Superior temporal gyrus (tissue), 1 donor: ENCODE data around the gene TMEM259.

Source experiments
- DNase-seq: peaks from one replicate; pipeline ENCODE4 v3.0.0-alpha.2; 2016; ENCODE audit errors: extremely low spot score

The TMEM259 gene

DNA sequence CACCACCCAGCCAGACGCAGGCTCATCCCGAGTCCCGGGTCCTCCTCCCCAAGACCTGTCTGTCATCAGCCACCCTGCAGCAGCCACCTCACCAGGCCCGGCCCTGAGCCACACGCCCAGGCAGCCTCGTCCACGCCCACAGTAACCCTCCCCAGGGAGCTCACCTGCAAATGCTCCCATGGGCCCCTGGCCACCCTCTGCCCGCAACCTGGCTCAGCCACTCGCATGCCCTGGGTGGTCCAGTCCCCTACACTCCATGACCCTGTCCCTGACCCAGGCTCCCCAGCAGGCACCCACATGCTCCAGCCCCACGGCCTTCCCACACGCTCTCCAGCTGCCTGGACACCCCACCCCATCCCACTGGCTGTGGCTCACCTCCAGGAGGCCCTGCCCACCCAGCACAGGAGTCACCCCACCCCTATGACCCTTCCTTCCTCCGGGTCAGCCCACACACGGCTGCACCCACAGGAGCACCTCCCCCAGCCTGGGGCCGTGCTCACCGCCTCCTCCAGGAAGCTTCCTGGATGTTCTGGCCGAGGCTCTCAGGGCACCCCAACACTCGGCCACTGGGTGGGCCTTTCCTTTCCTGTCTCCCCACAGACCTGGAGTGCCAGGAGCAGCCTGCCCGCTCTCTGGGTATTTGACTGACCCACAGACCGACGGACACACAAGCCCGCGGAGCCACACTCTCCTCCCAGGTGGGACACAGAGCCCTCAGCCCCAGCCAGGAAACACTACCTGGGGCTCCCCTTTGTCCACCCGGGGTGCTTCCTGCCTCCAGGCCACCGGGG is 3.6 kb downstream of the TMEM259 start:
- DNase-seq: no peak

DNA sequence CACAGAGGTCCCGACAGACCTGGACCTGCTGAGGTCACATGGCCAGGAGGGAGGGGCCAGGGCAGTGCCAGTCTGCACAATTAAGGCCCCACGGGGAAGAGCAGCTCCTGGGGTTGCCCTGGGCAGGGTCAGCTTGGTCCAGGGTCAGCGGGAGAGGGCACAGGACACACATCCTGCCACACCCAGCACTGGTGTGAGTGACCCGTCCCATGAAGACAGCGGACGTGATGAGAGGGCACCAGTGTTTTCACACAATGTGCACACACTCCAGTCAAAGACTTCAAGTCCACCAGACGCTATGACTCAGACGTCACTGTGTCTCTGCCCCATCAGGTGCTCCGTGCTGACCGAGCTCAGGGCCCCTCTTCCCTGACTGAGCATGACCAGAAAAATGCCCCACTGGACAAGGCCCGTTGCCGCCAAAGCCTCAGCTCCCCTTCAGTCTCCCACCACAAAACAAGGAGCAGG is 4.2 kb downstream of the TMEM259 start:
- no peak for DNase-seq

DNA sequence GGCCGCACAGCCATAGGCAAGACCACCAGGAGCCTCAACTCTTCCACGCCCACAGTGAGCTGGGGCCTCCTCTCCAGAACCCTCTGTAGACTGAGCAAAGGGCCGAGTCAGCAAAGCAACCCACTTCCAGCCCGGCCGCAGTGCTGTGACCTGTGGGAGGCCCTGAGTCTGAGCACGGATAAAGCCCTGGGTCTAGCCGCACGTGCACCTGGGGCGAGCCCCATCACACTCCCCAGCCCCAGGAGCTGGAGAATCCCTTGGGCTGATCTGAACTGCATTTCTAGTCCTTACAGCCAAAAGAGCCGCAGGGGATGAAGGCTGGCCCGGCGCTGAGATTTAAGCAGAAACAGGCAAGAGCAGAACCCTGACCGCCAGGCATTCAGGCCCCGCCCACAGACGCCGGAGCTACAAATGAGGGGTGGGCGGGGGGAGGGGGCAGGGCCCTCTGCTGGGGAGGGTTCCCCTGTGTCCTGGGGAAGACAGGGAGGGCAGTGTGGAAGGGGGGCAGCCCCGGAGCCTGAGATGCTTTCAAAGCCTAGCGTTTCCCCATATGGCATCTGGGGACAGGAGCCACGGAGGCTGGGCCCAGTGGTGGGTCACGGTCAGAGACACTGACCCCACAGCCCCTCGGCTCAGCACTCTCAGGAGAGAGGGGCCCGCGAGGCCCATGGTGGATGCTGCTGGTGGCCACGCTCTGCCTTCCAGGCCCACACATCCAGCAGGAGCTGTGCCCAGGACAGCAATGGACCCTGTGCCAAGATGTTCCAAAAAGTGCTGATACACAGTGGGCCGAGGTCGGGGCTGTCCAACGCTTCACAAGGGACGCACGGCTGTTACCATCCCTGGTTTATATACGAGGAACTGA is 4.9 kb downstream of the TMEM259 start:
- DNase-seq: no peak

DNA sequence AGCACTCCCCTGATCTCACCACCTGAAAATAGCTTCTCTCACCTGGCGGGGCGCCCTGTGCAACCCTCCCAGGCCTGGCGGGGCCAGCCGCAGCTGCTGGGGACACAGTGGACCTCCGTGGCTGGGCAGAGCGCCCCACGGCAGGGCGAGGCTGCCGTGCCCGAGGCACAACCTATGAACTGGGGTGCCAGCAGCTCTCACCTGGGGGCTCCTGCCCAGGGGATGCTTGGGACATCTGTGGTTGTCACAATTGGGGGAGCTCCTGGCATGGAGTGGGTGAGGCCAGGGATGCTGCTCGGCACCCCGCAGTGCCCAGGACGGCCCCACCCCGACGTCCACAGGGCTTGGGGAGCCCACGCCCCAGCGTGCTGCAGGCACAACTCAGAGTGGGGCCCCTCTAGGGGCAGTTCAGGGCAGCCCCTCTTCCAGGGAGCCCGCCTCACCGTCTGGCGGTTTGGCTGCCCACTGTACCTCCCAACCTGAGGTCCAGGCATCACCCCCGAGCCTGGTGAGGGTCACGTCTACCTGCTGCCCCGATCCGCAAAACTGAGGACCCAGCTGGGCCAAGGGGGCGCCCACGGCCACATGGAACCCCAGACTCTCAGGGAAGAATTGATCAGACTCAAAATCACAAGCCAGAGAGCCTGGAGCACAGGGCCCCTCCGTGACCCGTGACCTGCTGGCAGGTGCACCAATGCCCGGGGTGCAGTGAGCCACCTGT is 5.7 kb downstream of the TMEM259 start:
- no peak for DNase-seq

DNA sequence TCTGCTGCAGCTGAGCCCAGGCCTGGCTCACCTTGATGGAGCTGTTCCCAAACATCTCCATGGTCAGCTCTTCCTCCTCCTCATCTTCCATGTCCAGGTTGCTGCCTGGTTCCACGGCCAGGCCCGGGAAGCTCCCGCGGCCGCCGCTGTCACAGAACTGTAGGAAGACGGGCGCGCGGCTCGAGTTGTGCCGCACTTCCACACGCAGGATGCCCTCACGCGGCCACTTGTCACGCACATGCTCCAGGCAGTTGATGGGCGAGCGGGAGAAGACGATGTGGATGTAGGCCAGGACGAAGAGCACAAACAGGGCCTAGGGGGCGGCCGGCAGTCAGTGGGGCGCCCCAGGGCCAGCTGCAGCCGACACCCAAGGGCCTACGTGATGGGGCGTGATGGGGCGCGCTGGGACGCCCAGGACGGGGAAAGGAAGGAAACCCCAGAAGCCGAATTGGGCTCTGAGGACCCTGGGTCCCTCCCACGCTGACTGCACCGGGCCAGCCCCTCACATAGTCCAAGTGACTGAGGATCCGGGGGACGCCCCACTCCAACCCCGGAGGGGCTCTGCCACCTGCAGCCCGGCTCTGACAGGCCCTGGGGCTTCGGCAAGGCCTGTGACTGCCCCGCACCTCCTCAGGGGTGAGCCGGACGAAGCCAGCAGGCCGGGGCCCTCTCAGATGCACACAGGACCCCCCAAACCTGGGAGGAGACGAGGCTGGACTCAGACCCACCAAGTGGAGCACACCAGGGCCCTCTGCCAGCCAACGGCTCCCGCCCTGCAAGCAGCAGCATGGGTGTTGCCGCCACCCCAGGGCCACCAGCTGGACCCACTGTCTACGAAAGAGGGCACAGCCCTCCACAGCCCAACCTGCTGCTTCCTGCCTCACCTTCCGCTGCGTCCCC is 6.5 kb downstream of the TMEM259 start:
- no peak for DNase-seq

DNA sequence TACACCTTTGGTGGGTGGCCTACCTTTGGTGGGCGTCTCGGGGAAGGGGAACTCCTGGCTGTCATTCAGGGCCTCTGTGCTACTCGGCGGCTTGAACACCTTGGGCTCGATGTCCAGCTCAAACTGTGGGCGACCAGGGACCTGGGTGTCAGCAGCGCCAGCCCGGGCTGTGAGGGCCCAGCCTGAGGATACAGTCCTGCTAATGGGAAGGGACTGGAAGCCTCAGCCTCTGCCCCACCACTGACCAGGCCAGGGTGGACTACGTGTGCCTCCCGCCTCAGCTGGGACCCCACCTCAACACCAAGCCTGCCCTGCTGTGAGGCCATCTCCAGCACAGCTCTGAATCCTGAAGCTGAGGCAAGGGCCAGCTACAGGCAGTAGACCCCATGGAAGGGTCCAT is 7.7 kb downstream of the TMEM259 start:
- DNase-seq: no peak

DNA sequence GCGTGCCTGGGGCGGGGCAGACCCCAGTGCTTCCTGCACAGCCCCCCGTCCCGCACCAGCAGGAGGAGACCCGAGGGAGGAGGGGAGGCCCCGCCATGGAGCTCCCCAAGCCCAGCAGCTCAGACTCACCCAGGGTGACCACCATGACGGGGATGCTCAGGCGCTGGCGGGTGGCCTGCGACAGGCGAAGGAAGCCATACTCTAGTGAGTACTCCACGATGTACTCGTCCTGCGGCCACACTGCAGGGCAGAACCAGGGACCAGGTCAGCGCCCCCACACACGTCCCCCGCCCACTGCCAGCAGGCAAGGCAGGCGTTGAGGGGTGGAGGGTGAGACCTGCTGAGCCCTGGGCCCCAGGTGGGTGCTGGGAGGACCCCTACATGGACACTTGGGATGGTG is 8.6 kb downstream of the TMEM259 start:
- no peak for DNase-seq

DNA sequence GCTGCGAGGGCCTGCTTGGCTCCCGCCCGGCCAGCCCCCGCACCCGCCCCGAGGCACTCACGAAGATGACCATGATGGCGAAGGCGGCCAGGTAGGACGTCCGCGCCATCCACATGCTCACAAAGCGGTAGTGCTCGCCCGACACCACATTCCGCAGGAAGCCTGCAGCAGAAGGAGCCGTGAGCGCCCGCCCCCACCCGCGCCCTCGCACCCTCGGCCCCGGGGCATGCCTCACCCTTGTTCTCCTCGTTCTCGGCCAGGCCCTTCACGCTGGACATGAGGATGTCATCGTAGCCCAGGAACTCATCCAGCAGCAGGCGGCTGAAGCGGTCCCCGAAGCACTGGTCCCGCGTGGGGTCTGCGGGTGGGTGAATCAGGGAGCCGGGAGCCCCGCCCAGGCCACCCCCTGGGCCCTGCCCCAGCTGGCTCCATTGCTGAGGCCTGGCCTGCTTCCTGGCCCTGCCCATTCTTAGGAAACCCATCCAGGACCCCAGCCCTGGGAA is 9.0 kb downstream of the TMEM259 start:
- DNase-seq: no peak

DNA sequence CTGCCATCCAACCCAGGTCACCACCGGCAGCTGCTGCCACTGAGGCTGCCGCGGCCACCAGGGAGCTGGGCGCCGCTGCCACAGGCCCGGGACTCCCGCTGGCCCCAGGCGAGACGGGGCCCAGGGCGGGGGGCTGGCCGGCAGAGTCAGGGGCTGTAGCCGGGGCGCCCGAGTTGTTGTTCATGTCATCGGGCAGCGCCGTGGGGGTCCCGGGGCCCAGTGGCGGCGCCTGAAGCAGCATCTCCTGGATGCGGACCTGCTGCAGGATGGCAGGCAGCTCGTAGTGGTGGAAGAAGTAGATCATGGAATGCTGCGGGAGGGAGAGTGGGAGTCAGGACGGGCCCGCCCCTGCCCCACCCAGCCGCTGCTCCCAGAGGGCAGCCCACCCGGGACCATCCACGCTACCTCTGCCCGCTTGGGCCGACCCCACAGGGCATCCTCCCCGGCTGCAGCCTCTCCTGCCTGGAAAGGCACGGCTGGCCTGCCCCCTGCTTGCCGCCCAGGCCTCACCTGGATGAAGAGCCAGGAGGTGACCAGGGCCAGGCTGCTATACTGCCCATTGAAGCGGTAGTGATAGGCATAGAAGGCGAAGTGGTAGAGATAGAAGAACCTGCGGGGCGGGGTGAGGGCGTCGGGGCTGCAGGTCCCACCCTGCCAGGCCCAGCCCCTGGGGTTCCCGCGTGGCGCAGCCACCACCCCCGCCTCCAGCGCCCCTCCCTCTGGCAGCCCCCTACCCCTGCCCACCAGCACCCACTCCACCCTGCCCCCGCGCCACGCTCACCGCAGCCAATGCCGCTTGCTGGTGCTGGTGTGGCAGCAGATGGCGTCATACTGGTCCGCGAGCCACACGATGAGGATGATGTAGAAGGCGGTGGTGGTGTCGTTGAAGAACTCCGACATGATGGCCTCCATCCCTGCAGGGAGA is 10.1 kb downstream of the TMEM259 start:
- no peak for DNase-seq

DNA sequence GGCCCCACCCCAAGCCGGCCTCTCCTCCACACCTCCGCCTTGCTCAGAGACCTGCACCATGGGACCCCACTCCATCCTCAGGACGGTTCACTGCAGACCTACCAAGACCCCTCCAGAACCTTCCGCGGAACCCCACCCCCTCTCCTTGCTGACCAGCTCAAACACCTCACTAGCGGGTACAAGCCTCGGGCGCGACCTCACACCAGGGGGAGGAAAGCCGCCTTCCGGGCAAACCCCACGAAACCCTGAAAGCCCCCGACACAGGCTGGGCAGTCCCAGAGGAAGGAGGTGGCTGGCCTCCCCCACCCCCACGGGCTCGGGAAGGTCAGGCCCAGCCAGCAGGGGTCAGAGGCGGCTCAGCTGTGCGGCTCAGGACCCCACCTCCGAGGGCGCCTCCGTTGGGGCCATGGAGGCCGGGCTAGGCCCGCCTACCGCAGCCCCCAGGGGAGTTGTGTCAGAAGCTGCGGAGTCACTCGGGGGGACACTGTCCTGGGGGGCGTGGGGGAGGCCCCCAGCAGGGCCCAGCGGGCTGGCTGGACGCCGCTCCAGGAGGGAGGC is 10.9 kb downstream of the TMEM259 start:
- DNase-seq: no peak

DNA sequence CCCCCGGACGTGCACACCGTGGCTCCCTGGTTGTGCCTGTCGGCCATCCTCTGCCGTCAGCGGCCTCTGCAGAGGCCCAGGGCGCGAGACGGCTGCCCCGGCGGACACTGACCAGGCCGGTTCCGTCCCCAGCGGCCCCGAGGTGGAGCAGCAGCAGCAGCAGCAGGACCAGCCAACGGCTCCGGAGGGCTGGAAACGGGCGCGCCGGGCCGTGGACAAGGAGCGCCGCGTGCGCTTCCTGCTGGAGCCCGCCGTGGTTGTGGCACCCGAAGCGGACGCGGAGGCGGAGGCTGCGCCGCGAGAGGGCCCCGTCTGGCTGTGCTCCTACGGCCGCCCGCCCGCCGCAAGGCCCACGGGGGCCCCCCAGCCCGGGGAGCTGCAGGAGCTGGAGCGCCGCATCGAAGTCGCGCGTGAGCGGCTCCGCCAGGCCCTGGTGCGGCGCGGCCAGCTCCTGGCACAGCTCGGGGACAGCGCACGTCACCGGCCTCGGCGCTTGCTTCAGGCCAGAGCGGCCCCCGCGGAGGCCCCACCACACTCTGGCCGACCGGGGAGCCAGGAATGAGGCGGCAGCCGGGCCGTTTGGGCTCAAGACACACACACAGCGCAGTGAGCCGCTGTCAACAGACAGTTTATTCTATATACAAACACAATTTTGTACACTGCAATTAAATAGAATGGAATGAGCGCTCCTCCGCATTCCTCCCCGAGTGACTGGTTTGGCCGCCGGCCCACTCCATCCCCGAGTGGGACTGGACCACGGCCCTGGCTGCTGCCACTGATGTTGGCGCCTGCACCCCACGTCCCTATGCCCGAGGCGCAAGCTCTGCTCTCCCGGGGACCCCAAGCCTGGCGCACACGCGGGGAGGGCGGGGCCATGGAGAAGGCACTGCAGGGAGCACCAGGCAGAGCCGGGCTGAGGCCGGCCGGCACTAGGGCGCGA is 11.6 kb downstream of the TMEM259 start:
- DNase-seq: peak; percentile 8

DNA sequence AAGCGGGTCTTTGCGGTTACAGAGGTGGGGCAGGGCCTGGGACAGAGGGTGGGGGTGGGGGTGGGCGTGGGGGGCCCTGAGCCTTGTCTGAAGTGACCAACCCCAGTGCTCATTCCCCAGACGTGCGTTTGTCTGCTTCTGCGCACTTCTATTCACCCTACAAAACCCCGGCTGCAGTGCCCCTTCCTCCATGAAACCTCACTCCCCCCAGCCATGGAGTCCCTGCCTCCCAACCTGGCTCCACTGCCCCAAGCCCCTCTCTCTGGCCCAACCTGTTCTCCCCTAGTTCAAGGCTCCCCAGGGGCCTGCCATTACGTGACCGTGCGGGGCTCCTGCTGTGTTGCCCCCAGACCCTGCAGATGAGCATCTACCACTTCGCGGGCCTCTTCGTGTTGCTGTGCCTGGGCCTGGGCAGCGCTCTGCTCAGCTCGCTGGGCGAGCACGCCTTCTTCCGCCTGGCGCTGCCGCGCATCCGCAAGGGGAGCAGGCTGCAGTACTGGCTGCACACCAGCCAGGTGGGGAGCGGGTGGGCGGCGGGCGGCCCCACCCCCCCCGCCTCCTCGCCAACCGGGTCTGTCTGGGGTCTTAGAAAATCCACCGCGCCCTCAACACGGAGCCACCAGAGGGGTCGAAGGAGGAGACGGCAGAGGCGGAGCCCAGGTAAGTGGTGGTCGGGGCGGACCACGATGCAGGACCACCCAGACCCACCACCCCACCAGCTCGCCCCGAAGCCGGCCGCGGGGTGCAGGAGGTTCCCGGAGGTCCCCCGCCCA is 12.5 kb downstream of the TMEM259 start:
- no peak for DNase-seq

DNA sequence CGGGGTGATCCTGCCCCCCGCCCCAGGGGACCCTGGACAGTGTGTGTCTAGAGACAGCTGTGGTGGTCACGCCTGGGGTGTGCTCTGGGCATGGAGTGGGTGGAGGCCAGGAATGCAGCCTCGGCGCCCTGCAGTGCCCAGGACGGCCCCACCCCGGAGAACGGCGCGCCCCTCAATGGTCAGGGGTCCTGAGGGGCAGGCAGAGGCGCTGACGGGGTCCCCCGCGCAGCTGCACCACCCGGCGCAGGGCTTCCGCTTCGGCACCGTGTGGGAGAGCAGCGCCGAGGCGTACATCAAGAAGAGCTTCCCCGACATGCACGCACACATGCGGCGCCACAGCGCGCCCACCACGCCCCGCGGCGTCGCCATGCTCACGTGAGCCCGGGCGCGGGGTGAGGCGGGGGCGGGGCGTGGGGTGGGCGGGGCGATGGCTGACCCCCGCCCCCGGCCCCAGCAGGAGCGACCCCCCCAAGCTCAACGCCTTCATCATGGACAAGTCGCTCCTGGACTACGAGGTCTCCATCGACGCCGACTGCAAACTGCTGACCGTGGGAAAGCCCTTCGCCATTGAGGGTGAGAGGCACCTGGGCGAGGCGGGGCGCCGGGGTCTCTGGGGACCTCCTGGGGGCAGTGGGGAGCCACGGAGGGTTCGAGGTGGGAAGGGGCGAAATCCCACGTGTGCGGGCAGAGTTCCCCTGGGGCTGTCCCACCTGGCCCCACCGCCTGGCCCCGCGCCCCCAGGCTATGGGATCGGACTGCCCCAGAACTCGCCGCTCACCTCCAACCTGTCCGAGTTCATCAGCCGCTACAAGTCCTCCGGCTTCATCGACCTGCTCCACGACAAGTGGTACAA is 13.3 kb downstream of the TMEM259 start:
- no peak for DNase-seq

DNA sequence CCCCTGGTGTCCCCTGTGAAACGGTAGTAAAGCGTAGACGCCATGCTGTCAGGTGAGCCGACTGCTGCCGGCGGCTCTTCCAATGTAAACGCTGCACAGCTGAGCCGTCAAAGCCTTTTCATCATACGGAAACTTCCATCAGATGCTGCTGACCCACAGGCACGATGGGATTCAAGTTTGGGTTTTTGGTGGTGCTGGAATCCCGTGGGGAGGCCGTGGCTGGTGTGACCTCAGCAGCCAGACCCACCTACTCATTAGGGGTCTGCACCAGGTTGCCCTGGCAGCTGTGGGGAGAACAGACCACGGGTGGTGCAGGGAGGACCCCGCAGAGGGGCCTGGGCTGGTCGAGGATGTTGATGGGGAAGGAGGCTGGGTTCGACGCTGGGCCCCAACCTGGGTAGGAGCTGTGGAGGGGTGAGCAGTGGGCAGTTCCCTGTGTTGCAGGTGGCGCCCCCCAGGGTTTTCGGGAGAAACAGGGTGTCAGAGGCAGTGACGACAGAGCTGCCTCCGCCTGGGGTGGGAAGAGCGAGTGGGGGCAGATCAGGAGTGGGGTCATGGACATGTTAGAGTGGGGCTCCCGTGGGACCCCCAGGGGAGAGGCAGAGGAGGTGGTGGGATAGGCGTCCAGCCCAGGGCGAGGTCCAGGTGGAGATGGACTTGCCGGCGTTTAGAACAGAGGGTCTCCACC is 14.1 kb downstream of the TMEM259 start:
- no peak for DNase-seq

DNA sequence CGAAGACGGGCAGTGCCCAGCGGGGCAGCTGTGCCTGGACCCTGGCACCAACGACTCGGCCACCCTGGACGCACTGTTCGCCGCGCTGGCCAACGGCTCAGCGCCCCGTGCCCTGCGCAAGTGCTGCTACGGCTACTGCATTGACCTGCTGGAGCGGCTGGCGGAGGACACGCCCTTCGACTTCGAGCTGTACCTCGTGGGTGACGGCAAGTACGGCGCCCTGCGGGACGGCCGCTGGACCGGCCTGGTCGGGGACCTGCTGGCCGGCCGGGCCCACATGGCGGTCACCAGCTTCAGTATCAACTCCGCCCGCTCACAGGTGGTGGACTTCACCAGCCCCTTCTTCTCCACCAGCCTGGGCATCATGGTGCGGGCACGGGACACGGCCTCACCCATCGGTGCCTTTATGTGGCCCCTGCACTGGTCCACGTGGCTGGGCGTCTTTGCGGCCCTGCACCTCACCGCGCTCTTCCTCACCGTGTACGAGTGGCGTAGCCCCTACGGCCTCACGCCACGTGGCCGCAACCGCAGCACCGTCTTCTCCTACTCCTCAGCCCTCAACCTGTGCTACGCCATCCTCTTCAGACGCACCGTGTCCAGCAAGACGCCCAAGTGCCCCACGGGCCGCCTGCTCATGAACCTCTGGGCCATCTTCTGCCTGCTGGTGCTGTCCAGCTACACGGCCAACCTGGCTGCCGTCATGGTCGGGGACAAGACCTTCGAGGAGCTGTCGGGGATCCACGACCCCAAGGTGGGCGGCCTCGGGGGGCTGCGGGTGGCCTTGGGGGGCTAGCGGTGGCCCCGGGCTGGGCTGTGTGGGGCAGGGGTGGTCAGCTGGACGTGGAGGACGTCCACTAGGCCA is 15.9 kb downstream of the TMEM259 start:
- no peak for DNase-seq
